Hematopoietic multipotent progenitor cell treated with erythropoietin and hydrocortisone succinate and interleukin-3 and kit ligand, for 8 days (in vitro differentiated cells): ENCODE measurements around the gene CGN.

Experiments
- DNase-seq: peaks from one replicate; pipeline ENCODE4 v3.0.0-alpha.2; 2015

The CGN gene

GRCh38 chr1:151529211-151529702 lies 18.1 kb downstream of the CGN start:
- DNase-seq: no peak

DNA sequence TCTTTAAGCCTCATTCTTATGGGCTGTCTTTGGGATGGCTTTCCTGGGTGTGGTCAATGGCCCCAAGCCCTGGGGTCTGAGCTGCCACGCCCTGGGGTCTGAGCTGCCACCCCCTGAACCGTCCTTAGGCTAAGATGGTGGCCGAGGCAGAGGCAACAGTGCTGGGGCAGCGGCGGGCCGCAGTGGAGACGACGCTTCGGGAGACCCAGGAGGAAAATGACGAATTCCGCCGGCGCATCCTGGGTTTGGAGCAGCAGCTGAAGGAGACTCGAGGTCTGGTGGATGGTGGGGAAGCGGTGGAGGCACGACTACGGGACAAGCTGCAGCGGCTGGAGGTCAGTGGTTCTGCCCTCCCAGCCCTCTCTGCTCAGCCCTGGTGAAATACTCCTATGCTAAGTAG lies 18.6 kb downstream of the CGN start:
- DNase-seq: no peak

DNA sequence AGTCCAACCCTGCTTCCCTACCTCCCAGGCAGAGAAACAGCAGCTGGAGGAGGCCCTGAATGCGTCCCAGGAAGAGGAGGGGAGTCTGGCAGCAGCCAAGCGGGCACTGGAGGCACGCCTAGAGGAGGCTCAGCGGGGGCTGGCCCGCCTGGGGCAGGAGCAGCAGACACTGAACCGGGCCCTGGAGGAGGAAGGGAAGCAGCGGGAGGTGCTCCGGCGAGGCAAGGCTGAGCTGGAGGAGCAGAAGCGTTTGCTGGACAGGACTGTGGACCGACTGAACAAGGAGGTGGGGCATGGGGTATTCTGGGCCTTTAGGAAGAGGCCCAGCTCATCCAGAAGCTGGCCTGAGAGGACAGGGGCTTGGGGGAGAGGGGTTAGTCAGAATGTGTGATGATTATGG lies 19.3 kb downstream of the CGN start:
- no peak for DNase-seq

DNA sequence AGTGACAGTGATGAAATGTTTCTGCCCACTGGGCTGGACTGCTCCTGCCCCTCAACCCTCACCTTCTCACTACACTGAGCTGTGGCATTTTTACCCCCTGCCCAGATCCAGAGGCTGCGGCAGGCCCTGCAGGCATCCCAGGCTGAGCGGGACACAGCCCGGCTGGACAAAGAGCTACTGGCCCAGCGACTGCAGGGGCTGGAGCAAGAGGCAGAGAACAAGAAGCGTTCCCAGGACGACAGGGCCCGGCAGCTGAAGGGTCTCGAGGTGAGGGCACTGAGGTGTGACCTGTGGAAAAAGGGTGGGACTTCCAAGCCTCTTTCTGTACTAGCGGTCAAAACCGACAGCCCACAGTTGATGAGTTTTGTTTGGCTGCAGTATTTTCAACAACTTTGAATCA lies 22.7 kb downstream of the CGN start:
- DNase-seq: no peak

- peak; percentile 72 for DNase-seq
Measured at GRCh38 chr1:151534662-151535278, 23.6 kb downstream of the CGN start.

DNA sequence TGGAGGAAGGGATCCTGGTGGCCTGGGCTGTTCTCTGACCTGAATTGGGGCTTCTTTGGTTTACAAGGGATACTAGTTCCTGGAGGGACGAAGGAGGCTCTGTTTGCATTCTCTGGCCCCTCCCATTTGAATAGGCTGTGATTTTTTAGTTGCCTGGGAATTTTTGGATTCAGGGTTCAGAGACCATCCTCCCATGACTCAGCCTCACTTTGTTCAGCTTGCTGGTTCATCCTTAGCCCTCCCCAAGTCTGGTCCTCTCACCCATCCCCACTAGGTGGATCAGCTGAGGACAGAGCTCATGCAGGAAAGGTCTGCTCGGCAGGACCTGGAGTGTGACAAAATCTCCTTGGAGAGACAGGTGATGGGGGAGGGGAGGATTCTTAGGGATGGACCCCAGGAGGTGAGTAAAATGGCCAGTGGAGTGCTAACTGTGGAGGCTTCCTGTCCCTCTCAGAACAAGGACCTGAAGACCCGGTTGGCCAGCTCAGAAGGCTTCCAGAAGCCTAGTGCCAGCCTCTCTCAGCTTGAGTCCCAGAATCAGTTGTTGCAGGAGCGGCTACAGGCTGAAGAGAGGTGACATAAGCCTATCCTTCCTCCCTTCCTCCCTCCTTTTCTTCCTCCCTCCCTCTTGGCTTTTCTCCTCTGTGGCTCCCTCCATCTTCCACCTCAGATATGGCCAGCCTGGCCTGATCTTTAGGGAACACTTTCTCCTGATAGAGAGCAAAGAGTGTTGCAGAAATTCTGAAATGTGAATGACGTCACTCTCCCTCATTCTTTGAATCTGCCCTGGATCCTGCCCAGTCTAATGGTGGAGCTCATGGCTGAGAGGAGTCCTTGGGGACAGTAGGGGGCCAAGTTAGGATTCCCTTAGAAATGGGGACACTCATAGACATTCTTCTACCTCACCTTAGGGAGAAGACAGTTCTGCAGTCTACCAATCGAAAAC lies 24.4 kb downstream of the CGN start:
- DNase-seq: no peak

- no peak for DNase-seq
Measured at GRCh38 chr1:151536499-151536898, 25.3 kb downstream of the CGN start.

DNA sequence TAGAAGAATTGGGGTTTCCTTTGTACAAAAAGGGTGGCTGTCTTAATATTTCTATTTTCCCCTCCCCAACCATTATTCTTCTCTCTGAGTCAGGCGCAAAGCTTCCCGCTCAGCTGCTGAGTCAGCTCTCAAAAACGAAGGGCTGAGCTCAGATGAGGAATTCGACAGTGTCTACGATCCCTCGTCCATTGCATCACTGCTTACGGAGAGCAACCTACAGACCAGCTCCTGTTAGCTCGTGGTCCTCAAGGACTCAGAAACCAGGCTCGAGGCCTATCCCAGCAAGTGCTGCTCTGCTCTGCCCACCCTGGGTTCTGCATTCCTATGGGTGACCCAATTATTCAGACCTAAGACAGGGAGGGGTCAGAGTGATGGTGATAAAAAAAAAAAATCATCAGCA lies 25.9 kb downstream of the CGN start:
- DNase-seq: no peak

- peak; percentile 87 for DNase-seq
Measured at GRCh38 chr1:151539321-151540020, 28.3 kb downstream of the CGN start.

DNA sequence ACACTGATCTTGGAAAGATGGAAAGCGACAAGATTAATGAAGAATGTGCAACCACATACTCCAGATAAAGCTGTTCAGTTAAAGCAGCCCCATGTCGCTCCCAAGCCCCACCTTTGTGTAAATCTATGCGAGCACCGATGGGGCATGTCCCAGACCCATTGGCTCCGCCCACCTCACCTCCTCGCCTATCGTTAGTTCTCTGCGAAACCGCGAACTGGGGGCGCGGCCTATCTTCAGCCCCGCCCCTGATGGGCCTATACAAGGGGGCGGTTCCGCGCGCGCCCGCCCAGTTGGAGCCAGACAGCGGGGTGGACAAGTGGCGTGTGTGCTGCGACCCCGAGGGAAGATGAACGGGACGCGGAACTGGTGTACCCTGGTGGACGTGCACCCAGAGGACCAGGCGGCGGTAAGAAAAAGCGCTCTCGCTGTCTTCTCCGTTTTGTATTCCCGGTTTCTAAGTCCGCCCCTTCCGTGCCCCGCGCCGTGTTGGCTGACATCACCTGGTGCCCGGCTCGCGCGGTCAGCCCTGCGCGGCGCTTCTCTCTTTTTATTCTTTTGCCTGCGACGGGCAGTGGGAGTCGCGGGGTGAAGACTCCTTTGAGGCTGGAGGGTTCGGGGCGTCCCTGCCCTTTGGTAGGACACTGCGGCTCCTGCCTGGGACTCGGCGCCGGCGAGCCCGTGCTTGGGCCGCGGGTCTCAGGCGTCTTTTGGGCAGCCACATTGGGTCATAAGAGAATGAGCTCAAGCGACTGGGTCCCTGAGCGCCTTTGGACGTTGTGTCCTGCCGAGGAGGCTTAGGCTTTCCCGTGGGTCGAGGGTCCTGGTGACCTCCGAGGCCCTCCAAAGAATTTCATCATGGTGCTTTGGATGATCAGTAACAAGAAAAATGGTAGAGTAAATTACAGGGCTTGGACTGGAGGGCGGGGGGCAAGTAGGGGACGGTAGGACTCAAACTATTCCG lies 29.1 kb downstream of the CGN start, which contains the start of gene TUFT1:
TSS of gene TUFT1 (plus strand) at position 289 of the 961 bp plus-strand sequence. CDS start at position 347, 58 bp downstream.
- peak; percentile 95 for DNase-seq

DNA sequence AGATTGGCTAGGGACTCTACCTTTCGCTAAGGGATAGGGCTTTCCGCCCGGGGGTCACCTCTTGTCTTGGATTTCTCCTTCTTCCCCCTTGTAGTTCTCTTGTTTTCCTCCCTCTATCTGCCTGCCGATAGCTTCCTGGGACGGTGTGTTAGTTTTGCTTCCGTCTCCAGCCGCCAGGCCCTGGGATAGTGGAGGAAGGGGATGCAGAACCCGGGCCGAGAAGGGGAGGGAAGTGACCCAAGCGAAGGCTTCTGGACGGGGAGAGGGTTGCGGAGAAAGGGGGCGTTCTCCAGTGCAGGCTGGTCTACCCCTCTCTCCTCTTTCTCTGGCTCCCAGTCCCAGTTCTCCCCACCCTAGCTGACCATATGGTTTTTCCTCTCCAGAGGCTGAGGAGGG lies 29.8 kb downstream of the CGN start:
- no peak for DNase-seq

DNA sequence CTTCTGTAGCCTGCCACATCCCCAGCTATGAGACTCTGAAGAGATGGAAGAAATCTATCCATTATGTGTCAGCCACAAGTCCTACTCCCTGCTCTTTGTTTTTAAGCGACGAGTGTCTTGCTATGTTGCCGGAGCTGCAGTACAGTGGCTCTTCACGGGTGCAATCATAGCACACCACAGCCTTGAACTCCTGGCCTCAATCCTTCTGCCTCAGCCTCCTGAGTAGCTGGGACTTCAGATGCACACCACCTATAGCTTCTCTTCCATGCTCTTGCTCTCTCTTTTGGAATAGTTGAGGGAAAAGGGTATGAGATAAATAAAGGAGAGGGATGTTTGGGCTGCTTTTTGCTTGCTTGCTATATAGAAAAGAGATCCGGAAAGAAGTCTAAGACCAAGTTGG lies 30.6 kb downstream of the CGN start:
- DNase-seq: no peak

GRCh38 chr1:151542710-151543129 lies 31.5 kb downstream of the CGN start:
- DNase-seq: no peak

DNA sequence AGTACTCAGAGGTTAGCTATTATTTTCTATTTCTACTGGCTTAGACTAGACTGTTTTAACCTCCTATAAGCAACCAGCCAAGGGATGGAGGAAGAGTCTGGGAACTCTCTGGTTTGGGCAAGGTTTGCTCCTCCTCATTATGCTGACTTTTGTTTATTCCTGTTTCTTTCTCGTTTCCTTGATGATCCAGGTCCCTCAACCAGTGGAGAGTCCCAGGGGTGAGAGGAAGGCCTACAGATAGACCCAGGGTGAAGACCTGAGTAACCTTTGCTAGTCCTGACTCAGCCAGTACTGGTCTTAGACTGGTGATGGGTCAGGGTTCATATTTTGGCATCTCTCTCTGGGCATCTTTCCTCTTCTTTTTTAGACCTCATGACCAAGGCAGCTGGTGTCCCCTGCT lies 34.4 kb downstream of the CGN start:
- DNase-seq: no peak

- no peak for DNase-seq
Measured at GRCh38 chr1:151546011-151546925, 35.1 kb downstream of the CGN start.

GRCh38 chr1:151547119-151547899 lies 36.1 kb downstream of the CGN start:
- no peak for DNase-seq

DNA sequence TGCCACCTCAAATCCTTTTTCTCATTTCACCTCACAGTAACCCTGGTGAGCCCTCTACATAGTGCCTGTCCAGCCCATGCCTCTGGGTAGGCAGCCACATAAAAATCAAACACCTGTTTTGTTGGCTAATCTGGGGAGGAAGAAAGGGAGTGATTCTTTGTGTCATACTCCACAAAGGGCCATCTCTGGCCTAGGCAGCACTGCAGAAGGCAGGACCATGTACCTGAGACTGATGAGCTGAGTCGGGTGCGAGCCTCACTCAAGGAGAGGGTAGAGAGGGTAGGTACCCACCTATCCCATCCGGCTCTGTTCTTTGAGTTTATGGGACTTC lies 36.7 kb downstream of the CGN start:
- no peak for DNase-seq

GRCh38 chr1:151549199-151549598 lies 38.0 kb downstream of the CGN start:
- DNase-seq: no peak

GRCh38 chr1:151553659-151554058 lies 42.5 kb downstream of the CGN start:
- DNase-seq: no peak

GRCh38 chr1:151556052-151556451 lies 44.9 kb downstream of the CGN start:
- no peak for DNase-seq
